Measurements from ENCODE around the gene IER5L.
A peak's percentile ranks its signal among the peaks of the same experiment; 100 is the strongest.

IER5L gene

GRCh38 chr9:129184219-129184524, 6.1 kb upstream of the IER5L start:
- no peak for DNase-seq
- intact Hi-C loops (cut with DNase I), result no loop called here

GRCh38 chr9:129183495-129184218, 5.6 kb upstream of the IER5L start:
- intact Hi-C loops (cut with DNase I), result no loop called here
- no peak for DNase-seq

- intact Hi-C loops (cut with DNase I), result no loop called here
- DNase-seq, result no peak
Observed at GRCh38 chr9:129182625-129183494, 4.8 kb upstream of the IER5L start.

GRCh38 chr9:129182122-129182521, 4.1 kb upstream of the IER5L start:
- intact Hi-C loops (cut with DNase I), result no loop called here
- DNase-seq, result no peak

GRCh38 chr9:129181246-129181645, 3.2 kb upstream of the IER5L start:
- DNase-seq, result no peak
- intact Hi-C loops (cut with DNase I), result no loop called here

- intact Hi-C loops (cut with DNase I), result loop anchor here (10.0 kb wide), 3 partner anchors 146 to 316 kb away; no protein-coding TSS in a partner anchor
- DNase-seq, result no peak
Observed at GRCh38 chr9:129178568-129179382, 714 bp upstream of the IER5L start.

- intact Hi-C loops (cut with DNase I), result loop anchor here (10.0 kb wide), 3 partner anchors 147 to 317 kb away; no protein-coding TSS in a partner anchor
- peak in 6 of 42 donors; percentile 15 to 56 (median 32) for DNase-seq
Observed at GRCh38 chr9:129177443-129177790, 644 bp downstream of the IER5L start.

- DNase-seq, result peak in 26 of 42 donors; percentile 13 to 60 (median 36)
- intact Hi-C loops (cut with DNase I), result loop anchor here (10.0 kb wide), 3 partner anchors 148 to 318 kb away; no protein-coding TSS in a partner anchor
Observed at GRCh38 chr9:129176701-129177442, 1.2 kb downstream of the IER5L start.

- intact Hi-C loops (cut with DNase I), result loop anchor here (2.0 to 10.0 kb wide), 4 partner anchors 149 to 435 kb away; no protein-coding TSS in a partner anchor
- peak; percentile 36 to 88 (median 65) for DNase-seq
Observed at GRCh38 chr9:129175825-129176633, 2.0 kb downstream of the IER5L start.

- no peak for DNase-seq
- intact Hi-C loops (cut with DNase I), result loop anchor here (2.0 to 10.0 kb wide), 4 partner anchors 149 to 435 kb away; no protein-coding TSS in a partner anchor
Observed at GRCh38 chr9:129175515-129175824, 2.6 kb downstream of the IER5L start.

GRCh38 chr9:129174724-129175514, 3.1 kb downstream of the IER5L start:
- intact Hi-C loops (cut with DNase I), result loop anchor here (2.0 to 10.0 kb wide), 4 partner anchors 150 to 436 kb away; no protein-coding TSS in a partner anchor
- peak; percentile 41 to 93 (median 72) for DNase-seq

GRCh38 chr9:129174102-129174723, 3.8 kb downstream of the IER5L start:
- intact Hi-C loops (cut with DNase I), result loop anchor here (2.0 to 10.0 kb wide), 4 partner anchors 151 to 437 kb away; no protein-coding TSS in a partner anchor
- peak; percentile 82 to 96 (median 91) for DNase-seq

- intact Hi-C loops (cut with DNase I), result loop anchor here (2.0 to 10.0 kb wide), 4 partner anchors 151 to 437 kb away; no protein-coding TSS in a partner anchor
Observed at GRCh38 chr9:129173296-129174101, 4.6 kb downstream of the IER5L start.

GRCh38 chr9:129172816-129173215, 5.2 kb downstream of the IER5L start:
- peak in 28 of 42 donors; percentile 5 to 74 (median 41) for DNase-seq
- intact Hi-C loops (cut with DNase I), result loop anchor here (10.0 kb wide), 3 partner anchors 152 to 322 kb away; no protein-coding TSS in a partner anchor

More at GRCh38 chr9:129173296-129174101, 4.6 kb downstream of the IER5L start:
- DNase-seq, result peak in 3 of 42 donors; percentile 9 to 37 (median 13)
